ENCODE results near the gene E2F3.

The E2F3 gene

GRCh38 chr6:20401205-20402091, at the start of gene E2F3:
E2F3 (plus strand) TSS chr6:20401879; CDS start chr6:20402233, 354 bp downstream.
- DNase-seq, result peak; percentile 100

GRCh38 chr6:20352346-20352745, 49.3 kb upstream of the E2F3 start:
- no peak for DNase-seq

- no peak for DNase-seq
Measured at GRCh38 chr6:20353134-20353533, 48.5 kb upstream of the E2F3 start.

GRCh38 chr6:20354366-20354765, 47.3 kb upstream of the E2F3 start:
- no peak for DNase-seq

GRCh38 chr6:20360471-20361119, 41.1 kb upstream of the E2F3 start:
- no peak for DNase-seq

GRCh38 chr6:20362623-20363022, 39.1 kb upstream of the E2F3 start:
- no peak for DNase-seq

GRCh38 chr6:20364327-20364726, 37.4 kb upstream of the E2F3 start:
- no peak for DNase-seq

GRCh38 chr6:20365456-20365855, 36.2 kb upstream of the E2F3 start:
- no peak for DNase-seq

GRCh38 chr6:20366082-20366830, 35.4 kb upstream of the E2F3 start:
- peak; percentile 49 for DNase-seq

- DNase-seq, result no peak
Measured at GRCh38 chr6:20367743-20368485, 33.8 kb upstream of the E2F3 start.

- no peak for DNase-seq
Measured at GRCh38 chr6:20370393-20370792, 31.3 kb upstream of the E2F3 start.

- no peak for DNase-seq
Measured at GRCh38 chr6:20370801-20371200, 30.9 kb upstream of the E2F3 start.

GRCh38 chr6:20375436-20375835, 26.2 kb upstream of the E2F3 start:
- DNase-seq, result no peak

GRCh38 chr6:20377623-20378265, 23.9 kb upstream of the E2F3 start:
- no peak for DNase-seq

- DNase-seq, result no peak
Measured at GRCh38 chr6:20379231-20379630, 22.4 kb upstream of the E2F3 start.

- DNase-seq, result no peak
Measured at GRCh38 chr6:20386218-20386617, 15.5 kb upstream of the E2F3 start.

- DNase-seq, result no peak
Measured at GRCh38 chr6:20389066-20389465, 12.6 kb upstream of the E2F3 start.

GRCh38 chr6:20393297-20393696, 8.4 kb upstream of the E2F3 start:
- DNase-seq, result no peak

- no peak for DNase-seq
Measured at GRCh38 chr6:20399518-20399917, 2.2 kb upstream of the E2F3 start.

- peak; percentile 73 for DNase-seq
Measured at GRCh38 chr6:20400456-20401204, 1.0 kb upstream of the E2F3 start.

- DNase-seq, result peak; percentile 46
Measured at GRCh38 chr6:20402092-20402341, 338 bp downstream of the E2F3 start.

Measured in hematopoietic multipotent progenitor cell treated with erythropoietin and hydrocortisone succinate and interleukin-3 and kit ligand, for 6 days (in vitro differentiated cells).